Rectal smooth muscle tissue (tissue), 1 donor: Measurements from ENCODE around the gene UBAC2.
"Not testable (repeated sequence)": the region's sequence is repeated elsewhere in the genome, so short reads cannot be mapped to it uniquely, and the experiment has no call there.

ENCODE experiments used
- H3K27ac ChIP-seq: one replicate; pipeline ENCODE4 v1.7.0; 2013; ENCODE audit warnings: low read depth, low read length, inconsistent platforms
- H3K27me3 ChIP-seq: one replicate; pipeline ENCODE4 v1.7.0; 2013; ENCODE audit warnings: low read length; ENCODE audit not compliant: control insufficient read depth, insufficient read depth
- H3K36me3 ChIP-seq: one replicate; pipeline ENCODE4 v1.7.0; 2013; ENCODE audit warnings: low read length; ENCODE audit not compliant: control insufficient read depth, insufficient read depth
- H3K4me1 ChIP-seq: one replicate; pipeline ENCODE4 v1.7.0; 2013; ENCODE audit warnings: low read length; ENCODE audit not compliant: control insufficient read depth, insufficient read depth
- H3K4me3 ChIP-seq: one replicate; pipeline ENCODE4 v1.7.0; 2013; ENCODE audit warnings: low read length
- H3K9ac ChIP-seq: one replicate; pipeline ENCODE4 v1.7.0; 2013; ENCODE audit warnings: low read length

UBAC2 gene

GRCh38 chr13:99392470-99393135 lies 191.9 kb downstream of the UBAC2 start:
- H3K4me1 ChIP-seq: no peaks in the 10 kb centered on the region
- no peak overlapping the region for H3K4me3 ChIP-seq
- no peak overlapping the region for H3K9ac ChIP-seq
- H3K27ac ChIP-seq: no peak overlapping the region
- no peaks in the 10 kb centered on the region for H3K27me3 ChIP-seq
- H3K36me3 ChIP-seq: no peaks in the 10 kb centered on the region

- not testable (repeated sequence) for H3K9ac ChIP-seq, H3K27ac ChIP-seq, H3K36me3 ChIP-seq, H3K27me3 ChIP-seq, H3K4me1 ChIP-seq, H3K4me3 ChIP-seq
These were observed 192.7 kb downstream of the UBAC2 start for GRCh38 chr13:99393391-99393790.

GRCh38 chr13:99393791-99394735 lies 193.4 kb downstream of the UBAC2 start:
- no peaks in the 10 kb centered on the region for H3K27me3 ChIP-seq

GRCh38 chr13:99395436-99395835 lies 194.8 kb downstream of the UBAC2 start:
- H3K4me3 ChIP-seq: no peak overlapping the region

More at GRCh38 chr13:99393791-99394735, 193.4 kb downstream of the UBAC2 start:
- Histone ChIP-seq H3K36me3 (no peaks in the 10 kb centered on the region), H3K9ac (no peak overlapping the region), H3K4me3 (no peak overlapping the region), H3K27ac (no peak overlapping the region), H3K4me1 (no peaks in the 10 kb centered on the region)

GRCh38 chr13:99396446-99396845 lies 195.8 kb downstream of the UBAC2 start:
- Histone ChIP-seq H3K9ac (no peak overlapping the region), H3K36me3 (no peaks in the 10 kb centered on the region), H3K27me3 (no peaks in the 10 kb centered on the region), H3K27ac (no peak overlapping the region), H3K4me1 (no peaks in the 10 kb centered on the region), H3K4me3 (no peak overlapping the region)

More at GRCh38 chr13:99395436-99395835, 194.8 kb downstream of the UBAC2 start:
- no peak overlapping the region for H3K27ac ChIP-seq
- no peak overlapping the region for H3K9ac ChIP-seq
- no peaks in the 10 kb centered on the region for H3K36me3 ChIP-seq
- no peaks in the 10 kb centered on the region for H3K27me3 ChIP-seq
- H3K4me1 ChIP-seq: no peaks in the 10 kb centered on the region

GRCh38 chr13:99398071-99398470 lies 197.4 kb downstream of the UBAC2 start:
- no peaks in the 10 kb centered on the region for H3K27me3 ChIP-seq
- no peaks in the 10 kb centered on the region for H3K36me3 ChIP-seq
- H3K4me1 ChIP-seq: no peaks in the 10 kb centered on the region
- H3K4me3 ChIP-seq: no peak overlapping the region
- H3K9ac ChIP-seq: no peak overlapping the region
- no peak overlapping the region for H3K27ac ChIP-seq

GRCh38 chr13:99398916-99399622 lies 198.4 kb downstream of the UBAC2 start:
- H3K27ac ChIP-seq: no peak overlapping the region
- H3K9ac ChIP-seq: no peak overlapping the region
- no peaks in the 10 kb centered on the region for H3K27me3 ChIP-seq
- H3K4me3 ChIP-seq: no peak overlapping the region
- H3K4me1 ChIP-seq: no peaks in the 10 kb centered on the region
- H3K36me3 ChIP-seq: no peaks in the 10 kb centered on the region

GRCh38 chr13:99399623-99399974 lies 198.9 kb downstream of the UBAC2 start:
- no peak overlapping the region for H3K4me3 ChIP-seq
- H3K27ac ChIP-seq: no peak overlapping the region
- no peak overlapping the region for H3K9ac ChIP-seq
- no peaks in the 10 kb centered on the region for H3K4me1 ChIP-seq
- H3K27me3 ChIP-seq: no peaks in the 10 kb centered on the region
- H3K36me3 ChIP-seq: no peaks in the 10 kb centered on the region

GRCh38 chr13:99403458-99403971 lies 202.9 kb downstream of the UBAC2 start:
- Histone ChIP-seq H3K27me3 (no peaks in the 10 kb centered on the region), H3K27ac (no peak overlapping the region), H3K9ac (no peak overlapping the region), H3K36me3 (no peaks in the 10 kb centered on the region), H3K4me3 (no peak overlapping the region), H3K4me1 (no peaks in the 10 kb centered on the region)

GRCh38 chr13:99404005-99404755 lies 203.5 kb downstream of the UBAC2 start:
- Histone ChIP-seq H3K4me3 (no peak overlapping the region), H3K4me1 (no peaks in the 10 kb centered on the region), H3K27me3 (no peaks in the 10 kb centered on the region), H3K27ac (no peak overlapping the region), H3K36me3 (no peaks in the 10 kb centered on the region), H3K9ac (no peak overlapping the region)

GRCh38 chr13:99405966-99406365 lies 205.3 kb downstream of the UBAC2 start:
- Histone ChIP-seq H3K4me3 (no peak overlapping the region), H3K27ac (no peak overlapping the region), H3K36me3 (no peaks in the 10 kb centered on the region), H3K27me3 (no peaks in the 10 kb centered on the region), H3K9ac (no peak overlapping the region), H3K4me1 (no peaks in the 10 kb centered on the region)

GRCh38 chr13:99406799-99407201 lies 206.1 kb downstream of the UBAC2 start:
- Histone ChIP-seq H3K9ac (no peak overlapping the region), H3K27me3 (no peaks in the 10 kb centered on the region), H3K36me3 (no peaks in the 10 kb centered on the region), H3K27ac (no peak overlapping the region), H3K4me1 (no peaks in the 10 kb centered on the region), H3K4me3 (no peak overlapping the region)
